HepG2 (cell line): ENCODE data around the gene C21orf58. TPM values are rescaled to one million over a fixed set of nuclear protein-coding genes. Genes with fewer than 3 reads are reported as not detected.

ENCODE experiments used
- ATAC-seq: fragments of 200-7000 bp; cut with Tn5 transposase; 3 replicates; pipeline ENCODE4 v1.9.1; 2020; ENCODE audit warnings: mild to moderate bottlenecking, moderate library complexity
- BruUV-seq: library from RNA; stranded (reverse); fragments of 400-500 nt; replicated peaks from 2 replicates; lab custom pipeline; 2021; lab: Mats Ljungman, UMichigan
- CTCF ChIA-PET: fragments of 300-600 bp; formaldehyde crosslinking; extraction: SDS; loops from one replicate; lab custom pipeline; 2021; ENCODE audit warnings: low total read pairs, inconsistent platforms, low intra/inter-chr PET ratio; lab: Yijun Ruan, JAX
- POLR2A ChIA-PET: fragments of 350-600 bp; sonication (Branson Sonifier 250); formaldehyde crosslinking; loops from one replicate; lab custom pipeline; 2020; ENCODE audit warnings: antibody characterized with exemption, inconsistent platforms; lab: Yijun Ruan, JAX
- DNase-seq: peaks from one replicate; pipeline ENCODE4 v3.0.0-alpha.2; 2015; ENCODE audit warnings: low spot score
- FAIRE-seq: peaks from 3 replicates; lab custom pipeline; 2011; peaks lifted over from hg19 to GRCh38; lab: Jason Lieb, UNC
- H2AFZ ChIP-seq: one replicate; pipeline ENCODE4 v1.6.1; 2011; ENCODE audit warnings: low read length, inconsistent platforms
- H3K27ac ChIP-seq: fragments of 300-600 bp; 3 replicates; pipeline ENCODE4 v1.8.0; 2011; ENCODE audit warnings: mixed run types, mild to moderate bottlenecking, mixed read lengths, low read length, inconsistent platforms; ENCODE audit not compliant: insufficient read depth; ENCODE audit errors: extremely low read length
- H3K27me3 ChIP-seq, 2 experiments: fragments of 200-600 bp in 1 of 2; 2 replicates in 1 of 2; 3 replicates in 1 of 2; pipeline versions ENCODE4 v1.6.0 to v1.8.0; 2011; ENCODE audit warnings: low read length in 2 of 2, mild to moderate bottlenecking in 2 of 2, moderate library complexity in 2 of 2, inconsistent platforms in 1 of 2; ENCODE audit not compliant: insufficient read depth in 2 of 2, control insufficient read depth in 1 of 2
- H3K36me3 ChIP-seq, 2 experiments: fragments of 200-600 bp in 1 of 2; replicated peaks in 1 of 2; 2 replicates in 1 of 2; 3 replicates in 1 of 2; pipeline versions ENCODE4 v1.5.1 to v1.8.0; 2011; ENCODE audit warnings: low read length in 2 of 2, inconsistent platforms in 1 of 2; ENCODE audit not compliant: insufficient read depth in 2 of 2, control insufficient read depth in 1 of 2
- H3K4me1 ChIP-seq: 2 replicates; pipeline ENCODE4 v1.5.1; 2012; ENCODE audit warnings: low read length, inconsistent platforms; ENCODE audit not compliant: insufficient read depth
- H3K4me2 ChIP-seq: 2 replicates; pipeline ENCODE4 v1.6.0; 2011; ENCODE audit warnings: low read depth, low read length, inconsistent platforms
- H3K4me3 ChIP-seq, 3 experiments: fragments of 200-600 bp in 1 of 3; sonication (generic), shearing (Covaris generic) in 1 of 3; replicated peaks in 1 of 3; 2 replicates each; pipeline ENCODE4 v1.5.1; 2011 to 2016; ENCODE audit warnings: low read length in 3 of 3, inconsistent platforms in 2 of 3, low read depth in 2 of 3, mild to moderate bottlenecking in 2 of 3, control low read depth in 1 of 3, mixed read lengths in 1 of 3; ENCODE audit not compliant: insufficient read depth in 1 of 3
- H3K79me2 ChIP-seq: one replicate; pipeline ENCODE4 v1.6.1; 2011; ENCODE audit warnings: low read length, inconsistent platforms; ENCODE audit not compliant: insufficient read depth
- H3K9ac ChIP-seq: 2 replicates; pipeline ENCODE4 v1.6.0; 2011; ENCODE audit warnings: mild to moderate bottlenecking, low read depth, low read length, inconsistent platforms; ENCODE audit not compliant: insufficient read depth
- H3K9me3 ChIP-seq: 2 replicates; pipeline ENCODE4 v1.5.1; 2012; ENCODE audit warnings: mild to moderate bottlenecking, low read length
- H4K20me1 ChIP-seq: 2 replicates; pipeline ENCODE4 v1.6.0; 2011; ENCODE audit warnings: inconsistent platforms, mild to moderate bottlenecking, low read length, moderate library complexity; ENCODE audit not compliant: insufficient read depth
- AFF4 ChIP-seq: sonication (generic); formaldehyde crosslinking; IDR thresholded peaks from 2 replicates; pipeline ENCODE4 v1.4.0; 2020; ENCODE audit warnings: missing genetic modification reagents
- ARID2 ChIP-seq: sonication (generic); formaldehyde crosslinking; IDR thresholded peaks from 2 replicates; pipeline ENCODE4 v1.8.1; 2022; ENCODE audit warnings: mild to moderate bottlenecking, missing genetic modification reagents, borderline replicate concordance
- EED ChIP-seq: sonication (generic); formaldehyde crosslinking; IDR thresholded peaks from 2 replicates; pipeline ENCODE4 v1.5.0; 2020; ENCODE audit warnings: mild to moderate bottlenecking, missing genetic modification reagents
- ELF4 ChIP-seq: sonication (generic); formaldehyde crosslinking; IDR thresholded peaks from 2 replicates; pipeline ENCODE4 v1.5.0; 2020; ENCODE audit warnings: missing genetic modification reagents, mild to moderate bottlenecking, moderate library complexity, borderline replicate concordance
- FOXP1 ChIP-seq, 2 experiments: fragments of 450-650 bp in 1 of 2; IDR thresholded peaks; 2 replicates each; pipeline ENCODE4 v1.6.1; 2017 to 2018; ENCODE audit warnings: antibody characterized with exemption in 1 of 2
- GRHL1 ChIP-seq: sonication (generic); formaldehyde crosslinking; conservative IDR thresholded peaks from 2 replicates; pipeline ENCODE4 v1.8.0; 2022; ENCODE audit warnings: missing genetic modification reagents
- HMGA1 ChIP-seq: sonication (generic); formaldehyde crosslinking; conservative IDR thresholded peaks from 2 replicates; pipeline ENCODE4 v1.4.0; 2020; ENCODE audit warnings: missing genetic modification reagents
- NR2F2 ChIP-seq: IDR thresholded peaks from 2 replicates; pipeline ENCODE4 v1.6.1; 2012; ENCODE audit warnings: low read depth, inconsistent platforms, borderline replicate concordance
- SAP130 ChIP-seq: IDR thresholded peaks from 2 replicates; pipeline ENCODE4 v1.6.1; 2016; ENCODE audit warnings: low read depth
- SIN3B ChIP-seq: fragments of 150-350 bp; IDR thresholded peaks from 2 replicates; pipeline ENCODE4 v1.6.1; 2014; ENCODE audit warnings: low read length
- SOX6 ChIP-seq, 2 experiments: fragments of 450-650 bp in 1 of 2; sonication (generic) in 1 of 2; formaldehyde crosslinking in 1 of 2; IDR thresholded peaks; 2 replicates each; pipeline versions ENCODE4 v1.4.0 to v1.6.1; 2017 to 2020; ENCODE audit warnings: antibody characterized with exemption in 1 of 2, mild to moderate bottlenecking in 1 of 2, missing genetic modification reagents in 1 of 2
- TRIM24 ChIP-seq: sonication (generic); formaldehyde crosslinking; IDR thresholded peaks from 2 replicates; pipeline ENCODE4 v1.8.0; 2022; ENCODE audit warnings: mild to moderate bottlenecking, missing genetic modification reagents
- U2AF2 ChIP-seq: fragments of 200-400 bp; formaldehyde crosslinking; IDR thresholded peaks from 2 replicates; pipeline ENCODE4 v1.6.1; 2017; ENCODE audit warnings: low read depth, mild to moderate bottlenecking, low read length
- ZEB1 ChIP-seq: IDR thresholded peaks from 2 replicates; pipeline ENCODE4 v1.6.1; 2012; ENCODE audit warnings: mild to moderate bottlenecking, low read depth, inconsistent platforms; ENCODE audit not compliant: insufficient replicate concordance
- ZNF724P ChIP-seq: sonication (generic); formaldehyde crosslinking; IDR thresholded peaks from 2 replicates; pipeline ENCODE4 v1.8.0; 2022; ENCODE audit warnings: missing genetic modification reagents, borderline replicate concordance
- ZNF777 ChIP-seq: sonication (generic); formaldehyde crosslinking; IDR thresholded peaks from 2 replicates; pipeline ENCODE4 v1.4.0; 2020; ENCODE audit warnings: missing genetic modification reagents
- WGBS: methylation state at CpG from one replicate; pipeline ENCODE4 v1.1.6; 2017; ENCODE audit warnings: low lambda C conversion rate; 5-methylcytosine and 5-hydroxymethylcytosine counted together
- in situ Hi-C: cut with HindIII; loops from 2 replicates; pipeline ENCODE4 v1.10.0; 2017; ENCODE audit warnings: low pct_unique_long_range_greater_than_20kb; ENCODE audit not compliant: extremely low pct_ligation_motif_present
- intact Hi-C: fragments of 100-400 bp; cut with micrococcal nuclease; formaldehyde crosslinking; loops from one replicate; pipeline ENCODE4 v1.10.0; 2022; ENCODE audit not compliant: unreplicated experiment
- polyA plus RNA-seq, 8 experiments: library from polyadenylated mRNA; depleted of rRNA in 3 of 8; stranded (reverse) in 7 of 8; unstranded in 1 of 8; fragments of >200 nt; fragmentation: Illumina TruSeq in 4 of 8; extraction: Trizol in 4 of 8; gene quantifications; 2 replicates each; pipeline versions ENCODE4 v1.2.1 to v1.2.3, GENCODE V29; 2011 to 2016; ENCODE audit warnings: low read depth in 4 of 8, missing spikeins in 1 of 8, mixed read lengths in 1 of 8; ENCODE audit not compliant: insufficient read depth in 1 of 8
- total RNA-seq, 5 experiments: library from RNA; depleted of rRNA; stranded (reverse); fragments of >200 nt; fragmentation: Illumina TruSeq; extraction: Trizol; gene quantifications; 2 replicates each; pipeline ENCODE4 v1.2.3, GENCODE V29; 2016; ENCODE audit warnings: low read depth in 1 of 5

C21orf58 gene
- total and polyA plus RNA-seq, 2 of the 13 experiments (the other 11 are each of a cell fraction or from before 2014, with no cell fraction given), result 3.5 to 6.8 TPM

GRCh38 chr21:46345861-46346260 lies 22.2 kb upstream of the C21orf58 start (continued):
- TF ChIP-seq ZNF724P (CRISPR knock-in tag) (no peak), ZNF777 (CRISPR knock-in tag) (no peak), SIN3B (no peak), AFF4 (CRISPR knock-in tag) (no peak), SAP130 (CRISPR knock-in tag) (no peak), TRIM24 (CRISPR knock-in tag) (no peak), HMGA1 (CRISPR knock-in tag) (no peak), FOXP1 (IDR thresholded peaks at IDR 0.05) (no peak), FOXP1 (CRISPR knock-in tag; IDR thresholded peaks at IDR 0.05) (no peak)

- in situ Hi-C loops, result no loop called here
- ATAC-seq (no peak), FAIRE-seq (no peak)
- POLR2A ChIA-PET, result no interaction called here
- Histone ChIP-seq H3K9me3 (no peaks in the 10 kb centered on the region), H3K36me3 (peaks cover 22 to 47% of the 10 kb centered on the region in 2 experiments; a peak in 4 of 5 replicates), H3K9ac (no peak overlapping the region), H3K79me2 (peaks cover 7% of the 10 kb centered on the region), H3K4me1 (no peaks in the 10 kb centered on the region)
- WGBS, result 96% methylated on average over 20 of the region's 20 CpGs
- TF ChIP-seq U2AF2, result no peak
- TF ChIP-seq ARID2, result no peak
- no peak for TF ChIP-seq EED (CRISPR knock-in tag)
- TF ChIP-seq ZEB1, result no peak
- no peak for TF ChIP-seq NR2F2
- TF ChIP-seq GRHL1 (CRISPR knock-in tag), result no peak
- TF ChIP-seq ELF4, result no peak
- no peak for TF ChIP-seq SOX6 (IDR thresholded peaks at IDR 0.05)
- TF ChIP-seq SOX6 (CRISPR knock-in tag; IDR thresholded peaks at IDR 0.05), result no peak
- TF ChIP-seq, all 625 proteins: peak for 0
- Histone ChIP-seq H3K4me3 (no peak overlapping the region), H4K20me1 (no peaks in the 10 kb centered on the region; the same call in 1 of the 2 replicates), H2AFZ (no peak overlapping the region), H3K4me2 (no peak overlapping the region), H3K27me3 (no peaks in the 10 kb centered on the region), H3K27ac (no peak overlapping the region)
- no TSS peak for BruUV-seq
- no peak for DNase-seq
- CTCF ChIA-PET, result no interaction called here
- intact Hi-C loops, result no loop called here
Observed at GRCh38 chr21:46344219-46344915, 20.7 kb upstream of the C21orf58 start.
